Urinary bladder (tissue), 4 donors: ENCODE data around the gene NUDT22. TPM values are rescaled to one million over a fixed set of nuclear protein-coding genes. Genes with fewer than 3 reads are reported as not detected.

ENCODE experiments used
- DNase-seq: peaks from one replicate; pipeline ENCODE4 v3.0.0-alpha.2; 2015; ENCODE audit errors: extremely low spot score
- H3K27ac ChIP-seq: one replicate; pipeline ENCODE4 v1.5.1; 2013; ENCODE audit warnings: low read depth, mild to moderate bottlenecking, moderate library complexity
- H3K36me3 ChIP-seq: one replicate; pipeline ENCODE4 v1.6.1; 2013; ENCODE audit warnings: mild to moderate bottlenecking, moderate library complexity; ENCODE audit not compliant: insufficient read depth
- H3K4me1 ChIP-seq: one replicate; pipeline ENCODE4 v1.6.1; 2013; ENCODE audit warnings: mild to moderate bottlenecking, moderate library complexity; ENCODE audit not compliant: insufficient read depth
- H3K4me3 ChIP-seq: one replicate; pipeline ENCODE4 v1.5.1; 2013; ENCODE audit warnings: low read depth, low read length
- WGBS: extraction: QIAGEN DNeasy Blood & Tissue Kit; methylation state at CpG from one replicate; pipeline ENCODE4 v1.1.7; 2013; 5-methylcytosine and 5-hydroxymethylcytosine counted together
- polyA plus RNA-seq: library from polyadenylated mRNA; stranded (reverse); fragments of 200-250 nt; gene quantifications from one replicate; pipeline ENCODE4 v1.2.3, GENCODE V29; 2013
- total RNA-seq: library from RNA; depleted of rRNA; stranded (reverse); fragments of >200 nt; gene quantifications from one replicate; pipeline ENCODE4 v1.2.3, GENCODE V29; 2014
- donor health status: healthy with polysubstance abuse.
- donor health status: healthy.

NUDT22 gene
- total and polyA plus RNA-seq, 2 donors = 15.4 to 61.0 TPM

DNA sequence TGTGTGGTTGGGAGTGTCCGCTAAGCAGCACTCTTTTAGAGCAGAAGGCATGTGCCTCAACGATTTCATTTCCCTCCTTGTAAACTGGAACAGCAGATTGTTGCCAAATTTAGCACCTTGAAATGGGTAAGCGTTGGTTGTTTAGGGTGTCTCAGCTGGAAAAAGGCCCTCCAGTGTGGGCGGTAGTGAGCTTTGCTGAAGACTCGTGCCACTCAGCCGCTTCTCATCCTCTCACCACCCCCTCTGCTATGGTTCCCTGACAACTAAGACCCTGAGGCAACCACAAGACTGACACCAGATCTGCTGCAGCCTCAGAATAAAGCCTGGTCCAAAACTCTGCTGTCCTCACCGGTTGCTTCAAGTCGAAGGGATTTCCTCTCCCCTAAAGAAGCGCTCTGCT lies 29.4 kb upstream of the NUDT22 start:
- no peak for DNase-seq
- WGBS = 84% methylated on average over 9 of the region's 9 CpGs
- H3K36me3 ChIP-seq = peaks cover 4% of the 10 kb centered on the region

DNA sequence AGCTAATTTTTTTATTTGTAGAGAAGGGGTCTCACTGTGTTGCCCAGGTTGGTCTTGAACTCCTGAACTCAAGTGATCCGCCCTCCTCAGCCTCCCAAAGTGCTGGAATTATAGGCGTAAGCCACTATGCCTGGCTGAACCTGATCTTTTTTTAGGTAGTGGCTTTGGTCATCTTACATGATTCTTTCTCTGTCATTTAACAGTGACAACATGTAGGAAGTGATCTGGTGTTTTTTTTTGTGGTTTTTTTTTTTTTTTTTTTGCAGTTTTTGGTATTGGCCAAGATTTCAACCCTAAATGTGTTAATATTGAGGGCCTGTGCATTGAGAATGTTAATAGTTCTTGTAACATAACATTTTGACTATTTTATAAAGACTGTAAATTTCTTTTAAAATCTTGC lies 27.6 kb upstream of the NUDT22 start:
- WGBS = 98% methylated on average over 2 of the region's 2 CpGs
- H3K4me3 ChIP-seq = no peak overlapping the region
- peaks cover 4% of the 10 kb centered on the region for H3K36me3 ChIP-seq
- no peaks in the 10 kb centered on the region for H3K4me1 ChIP-seq
- DNase-seq = no peak
- H3K27ac ChIP-seq = no peak overlapping the region

More for the DNA sequence above, 29.4 kb upstream of the NUDT22 start:
- Histone ChIP-seq H3K4me1 (no peaks in the 10 kb centered on the region), H3K4me3 (no peak overlapping the region), H3K27ac (no peak overlapping the region)

DNA sequence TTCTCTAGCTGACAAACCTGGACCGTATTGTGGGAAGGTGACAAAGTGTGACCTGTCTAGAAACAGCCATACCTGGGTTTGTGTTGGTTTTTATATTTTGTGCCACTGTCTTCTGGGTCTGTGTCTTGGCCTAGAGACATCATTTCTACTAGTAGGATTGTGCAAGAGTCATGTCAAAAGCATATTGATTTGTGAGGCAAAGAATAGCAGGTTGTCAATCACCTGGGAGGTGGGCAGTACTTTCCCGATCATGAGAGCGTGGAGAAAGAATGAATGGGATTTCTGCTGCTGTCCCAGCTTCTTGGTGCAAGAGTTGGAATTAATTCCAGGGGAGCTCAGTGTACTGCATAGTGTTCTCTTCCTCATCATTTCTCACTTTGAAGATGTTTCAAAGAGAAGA lies 24.5 kb upstream of the NUDT22 start:
- peaks cover 2% of the 10 kb centered on the region for H3K36me3 ChIP-seq
- WGBS = 68% methylated on average over 3 of the region's 3 CpGs
- H3K27ac ChIP-seq = no peak overlapping the region
- no peak overlapping the region for H3K4me3 ChIP-seq
- no peak for DNase-seq
- H3K4me1 ChIP-seq = no peaks in the 10 kb centered on the region

DNA sequence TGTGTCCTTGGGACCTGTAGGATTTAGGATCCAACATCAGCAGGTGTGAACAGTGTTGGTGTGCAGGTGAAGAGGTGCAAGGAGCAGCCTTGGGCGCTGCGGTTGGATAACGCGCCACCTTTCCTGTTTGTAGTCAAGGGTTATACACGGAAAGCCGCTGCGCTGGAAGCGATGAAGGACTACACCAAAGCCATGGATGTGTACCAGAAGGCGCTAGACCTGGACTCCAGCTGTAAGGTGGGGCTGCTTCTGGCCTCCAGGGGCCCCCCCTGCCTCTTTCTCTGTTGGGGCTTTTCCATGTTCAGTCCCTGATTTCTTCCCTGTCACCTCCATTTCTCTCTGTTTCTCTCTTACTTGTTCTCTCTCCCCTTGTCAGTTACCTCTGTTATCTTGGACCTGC lies 23.1 kb upstream of the NUDT22 start:
- 96% methylated on average over 9 of the region's 9 CpGs for WGBS
- DNase-seq = no peak

DNA sequence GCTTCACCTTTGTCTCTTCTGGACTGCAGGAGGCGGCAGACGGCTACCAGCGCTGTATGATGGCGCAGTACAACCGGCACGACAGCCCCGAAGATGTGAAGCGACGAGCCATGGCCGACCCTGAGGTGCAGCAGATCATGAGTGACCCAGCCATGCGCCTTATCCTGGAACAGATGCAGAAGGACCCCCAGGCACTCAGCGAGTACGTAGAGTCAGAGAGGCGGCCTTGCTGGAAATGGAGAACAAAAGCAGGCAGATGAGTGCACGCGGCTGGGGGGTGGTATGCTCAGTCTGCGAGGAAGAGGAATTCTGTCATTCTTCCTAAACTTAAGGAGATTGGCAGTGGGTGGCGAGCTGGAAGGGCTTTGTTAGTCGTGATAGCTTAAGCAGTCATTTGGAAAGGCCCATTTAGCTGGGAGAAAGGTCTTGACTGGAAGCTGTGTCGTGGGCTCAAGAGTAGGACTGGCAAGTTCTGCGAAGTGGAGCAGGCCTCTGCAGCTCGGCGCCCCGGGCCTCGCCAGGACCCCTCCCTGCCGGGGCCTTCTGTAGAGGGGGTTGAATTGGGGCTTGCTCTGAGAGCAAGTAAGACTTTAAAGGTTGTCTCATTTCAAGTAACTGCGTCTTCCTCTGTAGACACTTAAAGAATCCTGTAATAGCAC lies 22.5 kb upstream of the NUDT22 start:
- no peak for DNase-seq
- Histone ChIP-seq H3K36me3 (no peaks in the 10 kb centered on the region), H3K4me3 (no peak overlapping the region), H3K4me1 (no peaks in the 10 kb centered on the region), H3K27ac (no peak overlapping the region)
- 89% methylated on average over 27 of the region's 27 CpGs for WGBS

More for the DNA sequence above, 23.1 kb upstream of the NUDT22 start:
- Histone ChIP-seq H3K27ac (no peak overlapping the region), H3K4me1 (no peaks in the 10 kb centered on the region), H3K36me3 (no peaks in the 10 kb centered on the region), H3K4me3 (no peak overlapping the region)

DNA sequence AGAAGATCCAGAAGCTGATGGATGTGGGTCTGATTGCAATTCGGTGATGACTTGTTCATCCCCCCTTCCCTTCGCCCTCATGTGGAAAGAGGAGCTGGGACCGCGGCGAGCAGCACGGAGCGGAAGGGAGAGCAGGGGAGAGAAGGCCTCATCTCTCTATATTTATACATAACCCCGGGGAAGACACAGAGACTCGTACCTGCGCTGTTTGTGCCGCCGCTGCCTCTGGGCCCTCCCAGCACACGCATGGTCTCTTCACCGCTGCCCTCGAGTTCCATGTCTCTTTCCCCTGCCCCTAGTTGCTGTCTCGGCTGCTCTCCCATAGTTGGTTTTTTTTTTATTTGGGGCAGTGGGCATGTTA lies 22.0 kb upstream of the NUDT22 start:
- H3K27ac ChIP-seq = no peak overlapping the region

DNA sequence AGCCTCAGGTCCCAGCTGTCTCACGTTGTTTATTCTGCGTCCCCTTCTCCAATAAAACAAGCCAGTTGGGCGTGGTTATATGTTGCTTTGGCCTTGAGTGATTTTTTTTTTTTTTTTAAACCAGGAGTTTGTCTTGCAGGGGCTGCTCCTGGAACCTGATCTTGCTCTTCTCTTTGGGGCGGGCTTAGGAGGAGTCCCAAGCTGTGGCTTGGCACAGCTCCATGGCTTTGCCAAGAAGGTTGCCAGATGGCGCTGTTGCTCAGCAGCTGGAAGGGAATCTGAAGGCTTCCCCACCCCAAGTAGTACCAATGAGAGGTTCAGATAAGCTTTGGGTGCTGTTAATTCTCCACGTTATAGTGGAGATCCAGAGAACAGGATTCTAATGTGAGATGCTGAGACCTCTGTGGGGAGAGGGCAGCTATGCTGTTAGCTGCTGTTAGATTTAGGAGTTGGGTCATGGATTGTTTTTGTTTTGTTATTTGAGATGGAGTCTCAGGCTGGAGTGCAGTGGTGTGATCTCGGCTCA lies 21.5 kb upstream of the NUDT22 start:
- Histone ChIP-seq H3K27ac (no peak overlapping the region), H3K4me3 (no peak overlapping the region), H3K36me3 (no peaks in the 10 kb centered on the region), H3K4me1 (no peaks in the 10 kb centered on the region)
- peak; percentile 73 for DNase-seq
- 22% methylated on average over 7 of the region's 7 CpGs for WGBS

More for the DNA sequence above, 22.0 kb upstream of the NUDT22 start:
- no peaks in the 10 kb centered on the region for H3K4me1 ChIP-seq
- WGBS = 73% methylated on average over 16 of the region's 16 CpGs
- no peaks in the 10 kb centered on the region for H3K36me3 ChIP-seq
- no peak for DNase-seq
- no peak overlapping the region for H3K4me3 ChIP-seq

DNA sequence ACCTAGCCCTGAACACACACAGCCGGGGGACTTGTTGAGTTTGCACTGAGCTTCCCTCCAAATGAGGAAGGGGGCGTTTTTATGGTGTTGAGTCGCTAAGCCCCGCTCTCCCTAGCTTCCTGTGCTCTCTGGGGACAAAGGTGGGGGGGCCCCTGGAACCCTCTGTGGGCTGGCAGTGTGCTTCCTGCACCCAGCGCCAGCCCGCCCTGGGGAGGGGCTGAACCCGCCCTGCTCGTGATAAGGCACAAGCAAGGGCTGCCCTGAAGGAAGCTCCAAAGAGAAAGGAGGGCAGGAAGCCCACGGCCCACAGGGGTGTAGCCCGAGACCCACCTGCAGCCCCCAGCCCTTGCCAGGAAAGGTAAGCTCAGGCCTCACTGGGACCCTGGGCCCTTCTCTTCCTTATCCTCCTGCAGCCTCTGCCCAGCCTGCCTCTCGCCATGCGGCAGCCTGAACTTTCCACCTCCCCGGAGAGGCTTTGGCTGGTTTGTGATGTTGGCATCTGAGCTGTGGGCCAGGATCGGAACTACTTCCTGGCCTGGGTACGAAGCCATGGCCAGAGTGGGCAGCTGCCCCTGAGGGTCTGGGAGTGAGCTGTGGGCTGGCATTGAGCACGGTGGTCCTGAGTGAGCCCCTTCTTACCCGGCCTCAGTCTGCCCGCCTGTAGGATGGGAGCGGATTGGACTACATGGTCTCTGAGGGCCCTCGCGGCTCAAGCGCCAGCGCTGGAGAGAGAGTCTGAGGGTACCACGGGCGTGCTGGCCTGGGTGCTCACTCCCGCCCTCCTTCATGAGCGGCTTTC lies 19.4 kb upstream of the NUDT22 start, which contains the start of gene FERMT3:
FERMT3 (plus strand) TSS at position 265 of the 799 bp plus-strand sequence. CDS start 644 bp downstream, outside the sequence.
- peak within 1 kb of the TSS; percentile 21 for H3K4me3 ChIP-seq
- no peak for DNase-seq
- WGBS = 77% methylated on average over 27 of the region's 27 CpGs
- H3K4me1 ChIP-seq = no peaks in the 10 kb centered on the region
- peak within 1 kb of the TSS; percentile 54 for H3K27ac ChIP-seq
- no peaks in the 10 kb centered on the region for H3K36me3 ChIP-seq

DNA sequence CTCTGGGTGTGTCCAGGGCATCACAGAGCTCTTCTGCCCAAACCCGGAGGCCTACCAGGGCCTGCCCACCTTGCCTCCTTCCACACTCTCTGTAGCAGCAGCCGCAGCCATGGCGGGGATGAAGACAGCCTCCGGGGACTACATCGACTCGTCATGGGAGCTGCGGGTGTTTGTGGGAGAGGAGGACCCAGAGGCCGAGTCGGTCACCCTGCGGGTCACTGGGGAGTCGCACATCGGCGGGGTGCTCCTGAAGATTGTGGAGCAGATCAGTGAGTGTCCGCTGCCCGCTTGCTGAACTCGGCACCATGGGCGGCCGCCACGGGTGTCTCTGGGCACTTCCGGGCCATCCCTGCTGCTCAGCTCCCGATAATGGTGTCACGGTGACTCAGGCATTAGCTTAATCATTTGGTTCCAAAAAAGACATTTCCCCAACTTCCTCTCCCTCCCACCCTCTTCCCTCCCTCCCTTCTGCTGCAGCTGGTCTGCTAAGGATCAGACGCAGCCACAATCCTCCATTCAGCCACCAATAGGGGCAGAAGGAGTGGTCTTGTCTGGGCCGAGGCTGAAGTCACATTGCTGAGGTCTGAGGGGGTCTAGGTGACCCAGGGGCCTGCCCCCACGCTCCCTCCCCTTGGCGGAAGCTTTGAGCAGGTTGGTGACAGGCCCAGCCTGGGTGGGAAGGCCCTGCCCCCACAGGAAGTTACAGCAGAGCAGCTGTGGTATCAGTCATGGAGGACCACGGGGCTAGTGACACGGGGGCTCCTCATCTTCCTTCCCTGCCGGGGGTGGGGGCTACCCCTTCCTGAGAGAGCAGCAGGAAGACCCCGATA lies 18.6 kb upstream of the NUDT22 start:
- no peak for DNase-seq
- no peaks in the 10 kb centered on the region for H3K36me3 ChIP-seq

DNA sequence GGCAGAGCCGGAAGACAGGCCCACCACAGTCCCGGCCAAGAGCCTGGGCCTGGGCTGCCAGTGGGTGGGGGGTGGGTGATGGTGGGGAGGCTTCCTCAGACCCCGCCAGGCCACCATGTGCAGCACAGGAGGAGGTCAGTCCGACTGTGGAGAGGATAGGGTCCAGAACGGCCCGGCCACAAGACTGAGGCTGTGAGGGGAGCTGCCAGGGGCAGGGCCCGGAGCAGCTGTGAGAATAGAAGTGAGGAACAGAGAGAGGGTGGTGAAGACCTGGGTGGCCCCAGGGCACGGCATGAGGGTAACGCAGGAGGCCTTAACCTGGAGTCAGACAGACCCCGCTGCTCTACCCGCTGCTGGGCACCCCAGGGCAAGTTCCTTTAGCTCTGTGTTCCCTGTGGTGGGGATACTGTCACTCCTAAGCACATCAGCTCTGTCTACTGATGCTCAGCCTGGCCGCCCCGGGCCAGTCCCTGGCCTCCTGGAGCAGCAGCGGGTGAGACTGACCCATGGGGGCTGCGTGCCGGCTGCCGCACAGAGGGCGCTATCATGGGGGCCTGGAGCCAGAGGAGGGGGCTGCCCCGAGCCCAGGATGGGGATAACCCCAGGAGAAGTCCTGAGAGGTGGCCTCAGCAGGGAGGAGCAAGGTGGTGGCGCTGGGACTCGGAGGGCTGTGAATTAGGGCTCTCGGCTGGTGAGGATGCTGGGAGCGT lies 17.8 kb upstream of the NUDT22 start:
- Histone ChIP-seq H3K27ac (peak overlapping the region; percentile 35), H3K4me1 (no peaks in the 10 kb centered on the region), H3K36me3 (no peaks in the 10 kb centered on the region), H3K4me3 (no peak overlapping the region)
- no peak for DNase-seq
- WGBS = 74% methylated on average over 23 of the region's 23 CpGs

More for the DNA sequence above, 18.6 kb upstream of the NUDT22 start:
- Histone ChIP-seq H3K4me1 (no peaks in the 10 kb centered on the region), H3K4me3 (peak overlapping the region; percentile 21), H3K27ac (peak overlapping the region; percentile 54)
- 49% methylated on average over 30 of the region's 30 CpGs for WGBS

DNA sequence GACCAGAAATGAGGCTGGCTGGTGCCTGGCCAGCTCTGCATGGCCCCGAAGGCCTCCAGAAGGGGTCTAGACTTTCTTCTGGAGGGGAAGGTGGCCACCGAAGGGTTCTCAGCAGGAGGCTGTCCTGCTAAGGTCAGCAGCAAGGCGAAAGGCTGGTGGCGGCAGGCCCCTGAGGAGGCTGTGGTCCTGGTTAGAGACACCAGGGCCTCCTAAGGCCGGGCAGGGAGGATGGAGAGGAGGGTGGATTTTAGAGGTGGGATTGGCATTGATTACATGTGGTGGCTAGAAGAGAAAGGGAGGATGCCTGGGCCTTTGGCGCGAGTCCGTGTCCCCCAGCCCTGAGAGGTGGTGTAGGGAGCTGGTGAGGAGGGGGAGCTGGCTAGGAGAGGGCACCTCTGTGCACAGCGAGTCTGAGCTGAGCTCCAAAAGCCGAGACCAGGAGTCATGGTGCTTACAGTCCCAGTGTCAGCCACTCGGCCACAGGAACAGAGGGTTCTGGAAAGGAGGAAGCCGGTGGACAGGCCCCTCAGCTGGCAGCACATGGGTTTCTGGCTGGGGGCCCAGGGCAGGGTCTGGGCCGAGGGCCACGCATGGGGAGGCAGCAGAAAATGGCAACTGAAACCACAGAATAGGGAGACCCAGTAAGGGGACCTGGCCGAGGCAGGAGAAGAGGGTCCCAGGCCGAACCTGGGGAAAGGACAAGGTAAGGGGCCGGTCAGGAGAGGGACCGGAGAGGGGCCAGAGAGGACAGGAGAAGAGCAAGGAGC lies 17.1 kb upstream of the NUDT22 start:
- WGBS = 81% methylated on average over 18 of the region's 18 CpGs
- no peaks in the 10 kb centered on the region for H3K4me1 ChIP-seq
- no peak for DNase-seq
- H3K4me3 ChIP-seq = no peak overlapping the region
- no peak overlapping the region for H3K27ac ChIP-seq
- no peaks in the 10 kb centered on the region for H3K36me3 ChIP-seq

DNA sequence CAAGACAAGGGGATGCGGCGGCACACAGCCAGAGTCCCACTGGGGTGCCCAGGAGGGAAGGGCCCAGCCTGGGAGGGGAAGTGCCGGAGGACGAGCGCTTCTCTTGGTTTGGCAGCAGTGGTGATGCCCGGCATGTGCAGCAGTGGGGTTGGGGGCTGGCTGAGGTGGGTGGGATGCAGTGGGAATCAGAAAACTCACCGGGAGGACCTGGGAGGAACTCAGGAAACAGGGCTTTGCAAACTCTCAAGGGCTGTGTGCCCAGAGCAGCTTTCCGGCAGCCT lies 16.6 kb upstream of the NUDT22 start:
- no peaks in the 10 kb centered on the region for H3K36me3 ChIP-seq
- no peaks in the 10 kb centered on the region for H3K4me1 ChIP-seq

More for the DNA sequence above, 16.6 kb upstream of the NUDT22 start:
- DNase-seq = no peak
- H3K4me3 ChIP-seq = no peak overlapping the region
- no peak overlapping the region for H3K27ac ChIP-seq
- 87% methylated on average over 8 of the region's 8 CpGs for WGBS
